GM12801 (cell line): ENCODE data around the gene ANKRD55.

ENCODE experiments used
- TF ChIP-seq, protein P1 (sequence below): IDR thresholded peaks from one replicate; pipeline ENCODE4 v1.5.1; 2011; ENCODE audit warnings: control low read depth; ENCODE audit not compliant: insufficient read length; ENCODE audit errors: extremely low read depth

ANKRD55 gene

GRCh38 chr5:56093970-56094369 is 139.2 kb downstream of the ANKRD55 start:
- TF ChIP-seq, protein P1, sequence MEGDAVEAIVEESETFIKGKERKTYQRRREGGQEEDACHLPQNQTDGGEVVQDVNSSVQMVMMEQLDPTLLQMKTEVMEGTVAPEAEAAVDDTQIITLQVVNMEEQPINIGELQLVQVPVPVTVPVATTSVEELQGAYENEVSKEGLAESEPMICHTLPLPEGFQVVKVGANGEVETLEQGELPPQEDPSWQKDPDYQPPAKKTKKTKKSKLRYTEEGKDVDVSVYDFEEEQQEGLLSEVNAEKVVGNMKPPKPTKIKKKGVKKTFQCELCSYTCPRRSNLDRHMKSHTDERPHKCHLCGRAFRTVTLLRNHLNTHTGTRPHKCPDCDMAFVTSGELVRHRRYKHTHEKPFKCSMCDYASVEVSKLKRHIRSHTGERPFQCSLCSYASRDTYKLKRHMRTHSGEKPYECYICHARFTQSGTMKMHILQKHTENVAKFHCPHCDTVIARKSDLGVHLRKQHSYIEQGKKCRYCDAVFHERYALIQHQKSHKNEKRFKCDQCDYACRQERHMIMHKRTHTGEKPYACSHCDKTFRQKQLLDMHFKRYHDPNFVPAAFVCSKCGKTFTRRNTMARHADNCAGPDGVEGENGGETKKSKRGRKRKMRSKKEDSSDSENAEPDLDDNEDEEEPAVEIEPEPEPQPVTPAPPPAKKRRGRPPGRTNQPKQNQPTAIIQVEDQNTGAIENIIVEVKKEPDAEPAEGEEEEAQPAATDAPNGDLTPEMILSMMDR = no peak

DNA sequence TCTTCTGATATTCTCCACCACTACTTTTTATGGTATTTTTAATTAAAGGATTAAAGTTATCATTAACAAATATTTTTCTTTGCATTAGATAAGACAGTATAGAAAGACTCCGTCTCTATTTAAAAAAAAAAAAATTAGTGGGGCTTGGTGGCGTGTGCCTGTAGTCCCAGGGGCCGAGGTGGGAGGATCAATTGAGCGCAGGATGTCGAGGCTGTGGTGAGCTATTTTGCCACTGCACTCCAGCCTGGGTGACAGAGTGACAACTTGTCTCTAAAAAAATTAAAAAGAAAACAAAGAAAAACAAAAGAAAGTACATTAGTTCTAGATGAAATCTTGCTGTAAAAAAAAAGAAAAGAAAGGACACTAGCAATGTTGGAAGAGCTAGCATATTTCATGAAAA is 141.0 kb downstream of the ANKRD55 start:
- TF ChIP-seq, protein P1 = no peak

DNA sequence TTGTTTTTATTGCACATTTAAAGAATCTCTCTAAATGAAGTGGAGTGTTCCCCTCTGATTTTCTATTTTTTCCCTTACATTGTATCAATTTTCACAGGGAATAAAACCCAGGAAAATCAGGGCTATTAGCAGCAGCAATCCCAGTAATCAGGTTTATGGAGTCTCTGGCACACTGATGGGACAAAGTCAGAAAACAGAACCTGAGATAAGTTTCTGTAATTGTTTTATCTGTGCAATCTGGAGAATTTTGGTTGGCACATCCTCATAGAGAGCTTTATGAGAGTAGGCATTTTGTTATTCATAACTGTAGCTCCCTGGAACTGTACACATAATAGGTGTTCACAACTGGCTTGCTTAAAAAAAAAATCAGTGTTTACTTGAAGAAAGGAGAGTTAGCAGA is 141.5 kb downstream of the ANKRD55 start:
- TF ChIP-seq, protein P1 = no peak

GRCh38 chr5:56090793-56091460 is 142.2 kb downstream of the ANKRD55 start:
- TF ChIP-seq, protein P1 = no peak

DNA sequence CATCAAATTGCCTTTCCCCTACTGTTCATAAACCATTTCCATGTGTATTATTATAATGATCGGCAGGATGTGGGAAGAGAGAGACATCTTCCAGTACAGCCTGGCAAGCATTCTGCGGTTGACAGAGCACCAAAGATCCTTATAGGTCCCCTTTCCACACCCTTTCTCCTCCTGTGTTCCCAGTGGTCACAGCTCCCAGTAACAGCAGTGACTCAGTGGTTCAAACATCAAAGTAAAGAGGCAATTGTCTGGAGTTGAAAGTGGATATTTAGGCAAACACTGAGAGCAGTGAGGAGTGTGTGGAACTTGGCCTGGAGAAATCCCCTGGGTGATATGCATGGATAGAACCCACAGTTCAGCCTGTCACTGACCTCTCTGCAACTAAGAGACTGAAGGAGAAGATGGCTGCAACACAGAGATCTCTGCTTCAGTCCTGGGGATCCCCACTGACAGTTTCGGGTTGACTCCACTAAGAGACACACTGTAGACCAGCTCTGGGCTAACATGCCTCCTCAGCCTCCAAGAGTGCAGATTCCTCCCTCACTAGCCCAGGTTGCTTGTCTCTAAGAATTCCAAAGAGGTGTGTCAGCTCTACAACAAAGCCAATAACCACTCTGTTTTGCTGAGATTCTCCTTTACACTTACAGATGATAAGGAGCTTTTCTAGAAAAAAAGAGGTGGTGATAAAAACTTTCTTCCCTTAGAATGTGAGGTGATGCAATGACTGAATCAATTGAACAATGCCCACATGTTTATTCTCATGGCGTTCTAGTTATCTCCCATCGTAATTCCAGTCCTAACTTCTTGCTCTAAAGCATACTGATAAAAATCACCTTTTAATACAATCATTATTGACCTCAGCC is 143.9 kb downstream of the ANKRD55 start:
- TF ChIP-seq, protein P1 = no peak

DNA sequence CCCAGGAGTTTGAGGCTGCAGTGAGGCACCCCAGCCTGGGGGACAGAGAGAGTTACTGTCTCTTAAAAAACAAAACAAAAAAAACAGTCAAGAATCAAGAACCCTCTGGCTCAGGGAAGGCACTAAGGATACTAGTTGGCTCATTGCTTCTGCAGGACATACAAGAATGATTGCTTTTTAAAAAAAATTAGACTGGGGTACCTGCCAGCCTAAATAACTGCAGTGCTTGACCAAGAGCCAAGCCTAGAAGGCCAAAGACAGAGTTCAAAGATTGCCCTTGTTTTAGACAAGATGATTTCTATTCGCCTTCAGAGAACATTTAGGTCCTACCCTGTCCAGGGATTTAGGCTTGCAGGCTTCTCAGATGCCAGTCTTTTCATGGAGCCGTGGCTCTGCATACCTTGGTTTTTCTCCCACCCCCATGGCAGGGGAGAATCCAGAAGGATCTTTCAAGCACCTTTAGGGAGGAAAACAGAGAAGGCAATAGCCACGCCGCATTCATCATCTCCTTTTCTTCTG is 144.6 kb downstream of the ANKRD55 start:
- TF ChIP-seq, protein P1 = no peak

- TF ChIP-seq, protein P1 = no peak
These were observed 147.9 kb downstream of the ANKRD55 start for GRCh38 chr5:56085193-56085592.
